Hepatocyte (in vitro differentiated cells): ENCODE results near the gene EXOC3L1. TPM values are rescaled to one million over a fixed set of nuclear protein-coding genes. Genes with fewer than 3 reads are reported as not detected.

Experiments used
- DNase-seq: peaks from one replicate; pipeline ENCODE4 v3.0.0-alpha.2; 2016; ENCODE audit warnings: low spot score
- H2AFZ ChIP-seq: fragments of 200-600 bp; sonication (generic); 2 replicates; pipeline ENCODE4 v1.6.0; 2016; ENCODE audit warnings: antibody characterized with exemption, mild to moderate bottlenecking
- H3K27ac ChIP-seq: fragments of 200-600 bp; sonication (generic); 2 replicates; pipeline ENCODE4 v1.5.1; 2016; ENCODE audit warnings: mild to moderate bottlenecking
- H3K27me3 ChIP-seq: fragments of 200-600 bp; sonication (generic); 2 replicates; pipeline ENCODE4 v1.6.1; 2016
- H3K36me3 ChIP-seq: fragments of 200-600 bp; sonication (generic); replicated peaks from 2 replicates; pipeline ENCODE4 v1.5.1; 2016; ENCODE audit warnings: low read depth; ENCODE audit not compliant: insufficient read depth
- H3K4me1 ChIP-seq: fragments of 200-600 bp; sonication (generic); 2 replicates; pipeline ENCODE4 v1.5.1; 2016; ENCODE audit warnings: mild to moderate bottlenecking, moderate library complexity; ENCODE audit not compliant: insufficient read depth
- H3K4me2 ChIP-seq: fragments of 200-600 bp; sonication (generic); 2 replicates; pipeline ENCODE4 v1.6.0; 2016
- H3K4me3 ChIP-seq: fragments of 200-600 bp; sonication (generic); 2 replicates; pipeline ENCODE4 v1.5.1; 2016; ENCODE audit warnings: mild to moderate bottlenecking
- H3K79me2 ChIP-seq: fragments of 200-600 bp; sonication (generic); 2 replicates; pipeline ENCODE4 v1.6.0; 2017; ENCODE audit warnings: mild to moderate bottlenecking
- H3K9me2 ChIP-seq: fragments of 200-600 bp; sonication (generic); replicated peaks from 2 replicates; pipeline ENCODE4 v1.6.0; 2017; ENCODE audit warnings: mild to moderate bottlenecking; ENCODE audit not compliant: insufficient read depth
- H3K9me3 ChIP-seq: fragments of 200-600 bp; sonication (generic); 2 replicates; pipeline ENCODE4 v1.5.1; 2016; ENCODE audit warnings: low read depth, mild to moderate bottlenecking
- H4K20me1 ChIP-seq: fragments of 200-600 bp; sonication (generic); 2 replicates; pipeline ENCODE4 v1.6.0; 2016; ENCODE audit warnings: mild to moderate bottlenecking; ENCODE audit not compliant: insufficient read depth, poor library complexity, severe bottlenecking
- EZH2 ChIP-seq: fragments of 200-600 bp; sonication (generic); IDR thresholded peaks from 2 replicates; pipeline ENCODE4 v1.6.1; 2016; ENCODE audit warnings: antibody characterized with exemption, mild to moderate bottlenecking, borderline replicate concordance
- EZH2phosphoT487 ChIP-seq: fragments of 200-600 bp; sonication (generic); IDR thresholded peaks from one replicate; pipeline ENCODE4 v1.6.1; 2018; ENCODE audit warnings: antibody characterized with exemption, mild to moderate bottlenecking, low read depth, moderate library complexity; ENCODE audit not compliant: unreplicated experiment, severe bottlenecking
- WGBS: methylation state at CpG from one replicate; pipeline ENCODE4 v1.1.6; 2016; ENCODE audit warnings: low lambda C conversion rate; ENCODE audit errors: missing lambda C conversion rate; 5-methylcytosine and 5-hydroxymethylcytosine counted together
- polyA plus RNA-seq: library from polyadenylated mRNA; unstranded; fragments of >200 nt; fragmentation: Nextera tagmentation; extraction: Ambion mirVana; gene quantifications from 2 replicates; pipeline ENCODE4 v1.2.1, GENCODE V29; 2016
- total RNA-seq: library from RNA; depleted of rRNA; stranded (reverse); fragments of >200 nt; gene quantifications from 2 replicates; pipeline ENCODE4 v1.2.3, GENCODE V29; 2014
- TF ChIP-seq, protein P1 (sequence below): fragments of 200-600 bp; sonication (generic); IDR thresholded peaks from 2 replicates; pipeline ENCODE4 v1.5.1; 2016; ENCODE audit warnings: antibody characterized with exemption, mild to moderate bottlenecking; ENCODE audit not compliant: poor library complexity

Gene EXOC3L1
- total and polyA plus RNA-seq, 2 experiments from 2014 or later: 0.33 to 2.0 TPM

DNA sequence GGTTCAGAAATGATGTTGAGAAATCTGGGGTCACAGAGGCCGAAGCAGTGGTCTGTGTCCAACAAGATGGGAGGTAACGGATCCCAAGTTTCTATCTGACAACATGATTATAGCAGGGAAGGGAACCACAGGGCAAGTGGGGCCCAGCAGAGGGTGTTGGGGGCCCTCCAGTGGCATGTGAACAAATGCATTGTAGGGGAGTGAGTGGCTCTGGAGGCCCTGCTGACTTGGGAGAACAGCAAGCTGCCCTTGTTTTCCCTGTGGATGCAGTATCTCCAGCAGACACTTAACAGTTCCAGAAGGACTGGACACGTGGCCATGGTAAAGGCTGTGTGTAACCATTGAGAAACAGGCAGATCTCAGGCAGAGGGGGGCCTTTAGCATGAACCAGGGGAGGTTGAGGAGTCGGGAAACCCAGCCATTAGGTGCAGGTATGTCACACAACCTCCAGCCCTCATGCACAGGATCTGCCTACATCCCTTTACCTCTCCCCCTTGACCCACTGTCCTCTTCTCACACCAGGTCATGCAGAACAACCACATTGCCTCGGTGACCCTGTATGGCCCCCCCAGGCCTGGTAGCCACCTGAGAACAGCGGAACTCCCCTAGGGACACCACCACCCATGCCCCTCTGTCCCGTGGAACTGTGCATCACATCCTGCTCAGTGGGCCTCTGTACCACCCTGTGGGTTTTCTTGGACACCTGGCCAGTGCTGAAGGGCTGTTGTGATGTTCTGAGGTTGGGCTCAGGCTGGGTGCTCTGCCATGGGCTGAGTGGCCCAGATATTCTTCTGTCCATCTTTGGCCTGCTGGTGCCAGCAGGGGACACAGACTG is 43.2 kb downstream of the EXOC3L1 start:
- H3K4me3 ChIP-seq: no peak overlapping the region
- H3K79me2 ChIP-seq: peaks cover 4% of the 10 kb centered on the region
- H3K27ac ChIP-seq: no peak overlapping the region
- DNase-seq: no peak
- no peaks in the 10 kb centered on the region for H3K36me3 ChIP-seq
- TF ChIP-seq EZH2phosphoT487: no peak
- TF ChIP-seq, protein P1, sequence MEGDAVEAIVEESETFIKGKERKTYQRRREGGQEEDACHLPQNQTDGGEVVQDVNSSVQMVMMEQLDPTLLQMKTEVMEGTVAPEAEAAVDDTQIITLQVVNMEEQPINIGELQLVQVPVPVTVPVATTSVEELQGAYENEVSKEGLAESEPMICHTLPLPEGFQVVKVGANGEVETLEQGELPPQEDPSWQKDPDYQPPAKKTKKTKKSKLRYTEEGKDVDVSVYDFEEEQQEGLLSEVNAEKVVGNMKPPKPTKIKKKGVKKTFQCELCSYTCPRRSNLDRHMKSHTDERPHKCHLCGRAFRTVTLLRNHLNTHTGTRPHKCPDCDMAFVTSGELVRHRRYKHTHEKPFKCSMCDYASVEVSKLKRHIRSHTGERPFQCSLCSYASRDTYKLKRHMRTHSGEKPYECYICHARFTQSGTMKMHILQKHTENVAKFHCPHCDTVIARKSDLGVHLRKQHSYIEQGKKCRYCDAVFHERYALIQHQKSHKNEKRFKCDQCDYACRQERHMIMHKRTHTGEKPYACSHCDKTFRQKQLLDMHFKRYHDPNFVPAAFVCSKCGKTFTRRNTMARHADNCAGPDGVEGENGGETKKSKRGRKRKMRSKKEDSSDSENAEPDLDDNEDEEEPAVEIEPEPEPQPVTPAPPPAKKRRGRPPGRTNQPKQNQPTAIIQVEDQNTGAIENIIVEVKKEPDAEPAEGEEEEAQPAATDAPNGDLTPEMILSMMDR: no peak
- TF ChIP-seq EZH2: no peak
- no peaks in the 10 kb centered on the region for H3K27me3 ChIP-seq
- H3K4me1 ChIP-seq: peaks cover 10% of the 10 kb centered on the region
- no peak overlapping the region for H3K4me2 ChIP-seq
- no peak overlapping the region for H2AFZ ChIP-seq
- WGBS: 94% methylated on average over 7 of the region's 7 CpGs
- H3K9me2 ChIP-seq: no peaks in the 10 kb centered on the region
- H3K9me3 ChIP-seq: no peaks in the 10 kb centered on the region
- H4K20me1 ChIP-seq: no peaks in the 10 kb centered on the region

DNA sequence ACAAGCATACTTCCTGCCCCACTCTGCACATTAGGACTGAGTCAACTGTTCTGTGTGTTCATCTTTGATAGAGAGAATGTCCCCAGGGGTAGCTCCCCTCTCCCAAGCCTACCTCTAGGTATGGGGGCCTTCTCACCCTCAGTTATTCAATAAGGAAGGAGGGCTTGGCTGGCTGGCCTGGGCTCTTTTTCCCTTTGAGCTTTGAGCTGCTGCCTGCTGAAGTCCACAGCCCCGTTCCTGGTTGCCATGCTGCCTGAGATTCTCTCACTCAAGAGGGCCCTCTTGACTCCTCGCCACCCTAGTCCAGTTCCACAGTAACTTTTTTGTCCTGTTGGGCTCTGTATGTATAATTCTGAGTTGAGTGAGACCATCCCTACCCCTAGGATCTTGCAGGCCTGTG is 44.2 kb downstream of the EXOC3L1 start:
- H3K27ac ChIP-seq: no peak overlapping the region
- no peak overlapping the region for H3K4me3 ChIP-seq
- H4K20me1 ChIP-seq: no peaks in the 10 kb centered on the region
- no peak for TF ChIP-seq EZH2
- TF ChIP-seq, protein P1: no peak
- TF ChIP-seq EZH2phosphoT487: no peak
- DNase-seq: no peak
- 89% methylated on average over 2 of the region's 2 CpGs for WGBS
- H3K79me2 ChIP-seq: peaks cover 4% of the 10 kb centered on the region
- no peaks in the 10 kb centered on the region for H3K9me3 ChIP-seq
- H3K27me3 ChIP-seq: no peaks in the 10 kb centered on the region
- H3K9me2 ChIP-seq: no peaks in the 10 kb centered on the region
- H3K4me1 ChIP-seq: peaks cover 3% of the 10 kb centered on the region
- H2AFZ ChIP-seq: no peak overlapping the region
- no peaks in the 10 kb centered on the region for H3K36me3 ChIP-seq
- no peak overlapping the region for H3K4me2 ChIP-seq

DNA sequence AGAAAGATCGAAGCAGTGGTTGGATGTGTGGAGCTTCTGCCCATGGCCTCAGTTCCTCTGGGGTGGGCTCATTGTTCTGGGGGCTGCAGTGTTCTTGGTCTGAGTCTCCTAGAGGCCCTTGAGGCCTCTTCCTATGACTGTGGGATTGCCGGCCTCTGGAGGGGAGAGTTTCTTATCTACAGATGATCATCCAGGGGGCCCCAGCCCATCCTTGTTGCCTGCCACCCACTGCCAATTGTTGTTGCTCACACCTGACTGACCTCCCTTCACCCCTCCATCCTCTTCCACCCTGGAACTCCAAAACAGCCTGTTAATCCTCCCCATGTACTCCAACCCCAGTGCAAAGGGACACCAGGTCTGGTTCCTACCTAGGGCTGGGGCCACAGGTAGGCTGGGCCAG is 45.0 kb downstream of the EXOC3L1 start:
- Histone ChIP-seq H3K4me3 (no peak overlapping the region), H3K27ac (no peak overlapping the region), H3K9me2 (no peaks in the 10 kb centered on the region), H3K27me3 (no peaks in the 10 kb centered on the region), H3K36me3 (no peaks in the 10 kb centered on the region), H3K9me3 (no peaks in the 10 kb centered on the region), H3K79me2 (peaks cover 2% of the 10 kb centered on the region), H3K4me1 (peaks cover under 1% of the 10 kb centered on the region), H2AFZ (no peak overlapping the region), H3K4me2 (no peak overlapping the region), H4K20me1 (no peaks in the 10 kb centered on the region)
- WGBS: 88% methylated on average over 2 of the region's 2 CpGs
- TF ChIP-seq, protein P1: no peak
- TF ChIP-seq EZH2phosphoT487 (no peak), EZH2 (no peak)
- no peak for DNase-seq
